Measurements from ENCODE around the gene BLVRA. TPM values are rescaled to one million over a fixed set of nuclear protein-coding genes. Genes with fewer than 3 reads are reported as not detected.
"Not testable (repeated sequence)": the region's sequence is repeated elsewhere in the genome, so short reads cannot be mapped to it uniquely, and the experiment has no call there.

The BLVRA gene
- polyA plus RNA-seq, 3 donors: 24.3 to 92.0 (median 74.7) TPM

- 55 to 75% (median 62%) methylated on average over 10 of the region's 10 CpGs for WGBS, 3 donors
- no peak overlapping the region for H3K27ac ChIP-seq (ENCODE audit: low read depth, low read length)
Observed at GRCh38 chr7:43764807-43765491, 6.5 kb downstream of the BLVRA start.

- H3K27ac ChIP-seq (ENCODE audit: low read depth, low read length): no peak overlapping the region
- 62 to 86% (median 65%) methylated on average over 8 of the region's 8 CpGs for WGBS, 3 donors
Observed at GRCh38 chr7:43766564-43766963, 8.1 kb downstream of the BLVRA start.

- no peak overlapping the region for H3K27ac ChIP-seq (ENCODE audit: low read depth, low read length)
- WGBS, 3 donors: 92 to 95% (median 92%) methylated on average over 8 of the region's 8 CpGs
Observed at GRCh38 chr7:43767311-43767710, 8.8 kb downstream of the BLVRA start.

GRCh38 chr7:43768201-43768886 is 9.9 kb downstream of the BLVRA start:
- WGBS, 3 donors: 85 to 88% (median 87%) methylated on average over 9 of the region's 9 CpGs
- H3K27ac ChIP-seq (ENCODE audit: low read depth, low read length): no peak overlapping the region

- 88 to 91% (median 91%) methylated on average over 4 of the region's 4 CpGs for WGBS, 3 donors
- no peak overlapping the region for H3K27ac ChIP-seq (ENCODE audit: low read depth, low read length)
Observed at GRCh38 chr7:43768887-43769272, 10.4 kb downstream of the BLVRA start.

GRCh38 chr7:43769281-43769680 is 10.8 kb downstream of the BLVRA start:
- no peak overlapping the region for H3K27ac ChIP-seq (ENCODE audit: low read depth, low read length)
- 75 to 99% (median 84%) methylated on average over 5 of the region's 5 CpGs for WGBS, 3 donors

GRCh38 chr7:43769791-43770465 is 11.4 kb downstream of the BLVRA start:
- 75 to 86% (median 85%) methylated on average over 10 of the region's 10 CpGs for WGBS, 3 donors
- no peak overlapping the region for H3K27ac ChIP-seq (ENCODE audit: low read depth, low read length)

GRCh38 chr7:43771128-43771527 is 12.6 kb downstream of the BLVRA start:
- H3K27ac ChIP-seq (ENCODE audit: low read depth, low read length): no peak overlapping the region
- 56 to 66% (median 64%) methylated on average over 3 of the region's 3 CpGs for WGBS, 3 donors

GRCh38 chr7:43771573-43771972 is 13.1 kb downstream of the BLVRA start:
- WGBS, 3 donors: 61 to 83% (median 82%) methylated on average over 3 of the region's 3 CpGs
- H3K27ac ChIP-seq (ENCODE audit: low read depth, low read length): no peak overlapping the region

- WGBS, 3 donors: 95 to 97% (median 95%) methylated on average over 4 of the region's 6 CpGs
- not testable (repeated sequence) for H3K27ac ChIP-seq (ENCODE audit: low read depth, low read length)
Observed at GRCh38 chr7:43773268-43773667, 14.8 kb downstream of the BLVRA start.

- WGBS, 3 donors: 96 to 100% (median 100%) methylated on average over 1 to 2 of the region's 2 CpGs
- not testable (repeated sequence) for H3K27ac ChIP-seq (ENCODE audit: low read depth, low read length)
Observed at GRCh38 chr7:43775255-43775654, 16.8 kb downstream of the BLVRA start.

GRCh38 chr7:43778293-43779044 is 20.0 kb downstream of the BLVRA start:
- 87 to 94% (median 92%) methylated on average over 15 of the region's 18 CpGs for WGBS, 3 donors
- not testable (repeated sequence) for H3K27ac ChIP-seq (ENCODE audit: low read depth, low read length)

- H3K27ac ChIP-seq (ENCODE audit: low read depth, low read length): no peak overlapping the region
- WGBS, 3 donors: 94 to 97% (median 95%) methylated on average over 14 of the region's 14 CpGs
Observed at GRCh38 chr7:43779045-43779812, 20.7 kb downstream of the BLVRA start.

GRCh38 chr7:43781726-43782607 is 23.5 kb downstream of the BLVRA start:
- no peak overlapping the region for H3K27ac ChIP-seq (ENCODE audit: low read depth, low read length)
- 71 to 87% (median 80%) methylated on average over 10 of the region's 10 CpGs for WGBS, 3 donors

- 88 to 95% (median 94%) methylated on average over 8 of the region's 8 CpGs for WGBS, 3 donors
- no peak overlapping the region for H3K27ac ChIP-seq (ENCODE audit: low read depth, low read length)
Observed at GRCh38 chr7:43782768-43783555, 24.5 kb downstream of the BLVRA start.

- no peak overlapping the region for H3K27ac ChIP-seq (ENCODE audit: low read depth, low read length)
- 82 to 96% (median 87%) methylated on average over 5 of the region's 5 CpGs for WGBS, 3 donors
Observed at GRCh38 chr7:43784030-43784584, 25.6 kb downstream of the BLVRA start.

All from adipose tissue (tissue), 3 donors.